GM19351 (cell line): ENCODE measurements around the gene WBP2NL.
A peak's percentile ranks its signal among the peaks of the same experiment; 100 is the strongest.
"Not testable (repeated sequence)": the region's sequence is repeated elsewhere in the genome, so short reads cannot be mapped to it uniquely, and the experiment has no call there.

ENCODE experiments used
- ATAC-seq: cut with Tn5 transposase; IDR thresholded peaks from one replicate; pipeline ENCODE4 v1.9.1; 2021; ENCODE audit warnings: mild to moderate bottlenecking, moderate library complexity; ENCODE audit not compliant: unreplicated experiment

Gene WBP2NL

GRCh38 chr22:42070517-42071422 is 72.2 kb downstream of the WBP2NL start, which contains the start of gene NAGA:
Gene NAGA, minus strand, starts transcription at chr22:42070812. Its CDS starts 515 bp downstream, at chr22:42070297.
- peak; percentile 91 for ATAC-seq

- not testable (repeated sequence) for ATAC-seq
Measured at GRCh38 chr22:42071508-42071907, 72.9 kb downstream of the WBP2NL start.

GRCh38 chr22:42072606-42073330 is 74.2 kb downstream of the WBP2NL start:
- no peak for ATAC-seq

GRCh38 chr22:42073621-42074041 is 75.0 kb downstream of the WBP2NL start:
- no peak for ATAC-seq

GRCh38 chr22:42074132-42074811 is 75.7 kb downstream of the WBP2NL start, which contains the start of gene PHETA2:
Gene PHETA2, plus strand, starts transcription at chr22:42074248. Its CDS starts 3,046 bp downstream, at chr22:42077294.
- no peak for ATAC-seq

- ATAC-seq: no peak
Measured at GRCh38 chr22:42074846-42075676, 76.5 kb downstream of the WBP2NL start.

GRCh38 chr22:42076764-42077485 is 78.3 kb downstream of the WBP2NL start:
- no peak for ATAC-seq

- no peak for ATAC-seq
Measured at GRCh38 chr22:42077486-42078125, 79.0 kb downstream of the WBP2NL start.
